ENCODE results near the gene TECTB.

Gene TECTB

DNA sequence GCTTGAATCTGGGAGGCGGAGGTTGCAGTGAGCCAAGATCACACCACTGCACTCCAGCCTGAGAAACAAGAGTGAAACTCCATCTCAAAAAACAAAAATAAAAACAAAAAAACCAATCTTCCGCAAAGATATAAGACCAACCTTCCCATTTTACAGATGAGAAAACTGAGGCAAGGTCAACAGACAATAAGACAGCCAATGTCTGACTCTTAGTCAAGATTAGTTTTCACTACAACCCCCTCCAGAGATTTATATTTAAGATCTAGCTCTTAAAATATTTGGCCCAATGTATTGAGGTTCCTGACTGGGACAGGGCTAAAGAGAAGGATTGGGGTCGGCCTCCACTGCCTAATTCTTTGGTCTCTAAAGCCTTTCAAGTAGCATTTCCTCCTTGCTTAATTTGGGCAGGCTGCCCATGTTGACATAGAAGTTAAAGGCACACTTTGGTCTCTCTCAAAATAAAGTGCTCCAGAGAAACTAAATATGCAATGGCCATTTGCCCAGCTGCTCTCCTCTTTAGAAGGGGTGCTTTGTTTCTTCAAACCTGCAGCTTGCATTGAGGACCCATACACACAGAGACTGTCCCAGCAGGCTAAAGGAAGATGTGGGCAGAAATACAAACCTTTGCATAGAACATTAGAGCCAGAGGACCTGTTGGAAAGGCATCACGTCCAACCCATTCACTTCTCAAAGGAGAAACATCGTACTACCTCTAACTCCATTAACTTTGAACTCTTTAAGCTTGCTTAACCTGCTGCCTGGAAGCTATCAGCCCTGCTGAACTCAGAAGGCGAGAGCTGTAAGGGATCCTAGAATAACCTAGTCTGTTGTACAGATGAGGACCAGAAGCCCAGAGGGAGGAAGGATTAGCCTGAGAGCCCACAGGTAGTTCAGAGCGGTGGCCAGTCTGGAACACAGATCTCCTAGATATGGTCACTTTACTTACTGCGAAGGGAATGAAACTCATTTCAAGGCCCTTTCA lies 3.9 kb downstream of the TECTB start:
- no peak for DNase-seq (ENCODE audit: insufficient read length, low spot score)
- no peak for FAIRE-seq
- TF ChIP-seq POLR2A (IDR thresholded peaks at IDR 0.05; ENCODE audit: low read depth, low read length), result no peak

DNA sequence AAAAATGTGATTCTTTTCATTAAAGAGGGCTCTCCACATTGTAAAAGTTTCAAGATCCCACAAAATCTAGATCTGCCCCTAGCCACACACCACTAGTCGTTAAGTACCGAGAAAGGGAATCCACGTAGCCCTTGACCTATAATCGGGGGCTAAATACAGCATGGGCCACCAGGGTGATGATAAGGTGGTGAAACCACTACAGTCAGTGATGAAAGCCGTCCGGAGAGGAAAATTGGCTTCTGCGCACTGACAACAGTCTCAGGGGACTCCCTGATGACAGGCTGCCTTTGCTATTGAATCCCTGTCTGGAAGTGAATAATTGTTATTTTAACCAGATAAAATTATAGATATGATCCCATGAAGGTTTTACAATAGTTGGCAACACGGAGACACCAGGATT lies 4.6 kb downstream of the TECTB start:
- FAIRE-seq, result no peak
- no peak for DNase-seq (ENCODE audit: insufficient read length, low spot score)
- TF ChIP-seq POLR2A (IDR thresholded peaks at IDR 0.05; ENCODE audit: low read depth, low read length), result no peak

DNA sequence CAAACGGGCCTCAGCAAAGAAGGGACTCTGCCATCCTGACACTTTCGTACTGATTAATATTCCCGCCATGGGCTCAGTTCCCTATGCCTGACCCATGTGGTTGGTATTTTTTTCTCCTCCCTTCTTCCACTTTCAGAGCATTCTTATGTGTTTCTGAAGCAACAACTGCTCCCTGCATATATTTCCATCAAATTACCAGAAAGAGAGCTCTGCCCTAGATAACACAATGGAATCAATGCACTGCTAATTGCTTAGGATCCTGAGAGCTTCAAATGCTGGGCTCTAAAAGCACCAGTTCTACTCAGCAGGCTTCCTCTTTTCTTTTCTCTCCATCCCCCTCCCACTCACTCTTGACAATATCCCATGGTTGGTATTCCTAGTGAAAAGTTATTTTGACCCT lies 5.3 kb downstream of the TECTB start:
- no peak for DNase-seq (ENCODE audit: insufficient read length, low spot score)
- FAIRE-seq, result no peak
- no peak for TF ChIP-seq POLR2A (IDR thresholded peaks at IDR 0.05; ENCODE audit: low read depth, low read length)

DNA sequence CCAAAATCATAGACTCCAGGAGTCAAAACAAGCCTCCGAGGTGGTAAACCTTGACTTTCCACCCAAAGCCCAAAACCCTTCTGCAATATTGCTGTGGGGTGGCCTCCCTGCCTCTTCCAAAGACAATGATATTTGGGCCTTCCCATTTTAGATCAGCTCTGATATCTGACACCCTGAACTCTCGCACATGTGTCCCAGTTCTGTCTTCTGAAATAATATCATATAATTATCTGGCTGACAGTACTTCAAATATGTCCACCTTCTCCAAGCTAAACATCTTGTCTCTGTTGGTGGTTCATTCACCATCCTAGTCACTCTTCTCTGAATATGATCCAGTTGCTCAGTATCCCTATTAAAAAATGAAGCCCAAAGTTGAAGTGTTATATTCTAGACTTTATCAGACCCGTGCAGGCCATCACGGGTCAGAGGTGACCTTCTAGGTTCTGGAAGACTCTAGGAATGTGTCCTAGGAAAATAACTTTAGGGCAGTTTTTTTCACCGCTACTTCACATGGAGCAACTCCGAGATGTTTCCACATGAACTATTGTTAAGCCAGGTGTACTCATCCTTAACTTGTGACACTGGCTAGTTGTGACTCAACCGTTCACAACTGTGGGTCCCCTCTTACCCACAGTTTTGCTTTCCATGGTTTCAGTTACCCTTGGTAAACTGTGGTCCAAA lies 6.3 kb downstream of the TECTB start:
- FAIRE-seq (no peak), DNase-seq (ENCODE audit: insufficient read length, low spot score) (no peak)
- TF ChIP-seq POLR2A (IDR thresholded peaks at IDR 0.05; ENCODE audit: low read depth, low read length), result no peak

DNA sequence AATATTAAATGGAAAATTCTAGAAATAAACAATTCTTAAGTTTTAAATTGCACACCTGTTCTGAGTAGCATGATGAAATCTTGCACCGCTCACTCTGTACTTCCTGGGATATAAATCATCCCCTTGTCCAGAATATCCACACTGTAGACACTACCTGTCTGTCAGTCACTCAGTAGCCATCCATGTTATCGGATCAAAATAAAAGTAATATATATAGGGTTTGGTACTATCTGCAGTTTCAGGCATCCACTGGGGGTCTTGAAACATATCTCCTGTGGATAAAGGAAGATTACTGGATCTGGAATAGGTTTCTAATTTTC lies 6.8 kb downstream of the TECTB start:
- FAIRE-seq (no peak), DNase-seq (ENCODE audit: insufficient read length, low spot score) (no peak)
- TF ChIP-seq POLR2A (IDR thresholded peaks at IDR 0.05; ENCODE audit: low read depth, low read length), result no peak

DNA sequence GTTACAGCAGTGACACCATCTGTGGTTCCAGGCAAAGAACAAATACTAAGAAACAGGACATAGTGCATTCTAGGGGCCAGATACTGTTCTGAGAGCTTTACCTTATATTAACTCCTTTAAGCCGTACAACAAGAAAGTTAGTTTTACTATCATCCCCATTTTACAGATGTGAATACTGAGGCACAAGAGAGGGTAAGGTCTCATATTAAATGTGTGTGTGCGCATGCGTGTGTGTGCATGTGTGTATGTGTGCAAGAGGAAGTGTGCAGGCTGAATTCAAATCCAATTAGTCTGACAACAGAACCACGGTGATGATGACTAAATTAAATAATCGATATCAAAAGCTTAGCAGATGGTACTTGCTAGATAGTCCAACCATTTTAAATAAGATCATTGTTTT lies 11.0 kb downstream of the TECTB start:
- FAIRE-seq (no peak), DNase-seq (ENCODE audit: insufficient read length, low spot score) (no peak)
- TF ChIP-seq POLR2A (IDR thresholded peaks at IDR 0.05; ENCODE audit: low read depth, low read length), result no peak

DNA sequence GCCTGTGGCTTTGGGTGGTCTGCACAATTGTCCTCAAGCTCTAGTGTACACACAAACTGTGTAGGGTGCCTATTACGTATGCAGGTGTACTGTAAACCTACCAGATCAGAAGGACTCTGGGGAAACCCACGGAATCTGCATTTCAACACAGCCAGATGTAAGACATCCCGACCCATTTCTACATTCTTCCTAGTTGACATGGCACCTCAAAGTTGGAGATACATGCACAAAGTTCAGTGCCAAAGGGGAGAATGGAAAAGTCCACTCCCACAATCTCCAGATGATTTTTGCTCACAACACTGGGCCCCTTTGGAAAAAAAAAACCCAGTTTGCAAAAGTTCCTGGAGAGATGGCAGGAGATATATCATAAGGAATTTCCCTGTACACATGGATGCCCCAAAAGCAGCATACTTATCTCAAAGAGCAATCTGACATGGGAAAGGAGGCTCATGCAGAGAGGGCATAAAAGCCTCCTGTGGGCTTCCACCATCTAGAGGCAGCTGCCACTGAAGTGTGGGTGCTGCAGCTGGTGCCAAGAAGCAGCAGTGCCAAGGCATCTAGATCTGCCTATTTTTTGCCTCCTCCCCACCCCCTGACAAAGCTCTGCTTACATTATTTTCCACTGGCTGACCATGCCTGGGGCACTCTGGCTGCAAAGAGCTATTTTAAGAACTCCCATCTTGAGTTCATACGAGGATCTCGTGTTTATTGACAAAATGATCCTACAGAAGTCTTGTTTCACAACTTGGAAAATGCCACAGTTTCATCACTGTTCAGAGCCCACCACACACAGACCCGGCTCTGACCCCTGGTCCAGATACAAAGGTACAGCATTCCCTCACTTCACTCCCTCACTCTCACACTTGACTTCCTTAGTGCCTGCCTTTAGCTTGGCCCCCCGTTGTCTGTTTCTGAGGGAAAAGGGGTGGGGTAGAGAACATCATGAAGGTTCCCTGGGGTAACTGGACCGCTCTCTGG lies 12.9 kb downstream of the TECTB start:
- DNase-seq (ENCODE audit: insufficient read length, low spot score), result no peak
- FAIRE-seq, result no peak
- no peak for TF ChIP-seq POLR2A (IDR thresholded peaks at IDR 0.05; ENCODE audit: low read depth, low read length)

DNA sequence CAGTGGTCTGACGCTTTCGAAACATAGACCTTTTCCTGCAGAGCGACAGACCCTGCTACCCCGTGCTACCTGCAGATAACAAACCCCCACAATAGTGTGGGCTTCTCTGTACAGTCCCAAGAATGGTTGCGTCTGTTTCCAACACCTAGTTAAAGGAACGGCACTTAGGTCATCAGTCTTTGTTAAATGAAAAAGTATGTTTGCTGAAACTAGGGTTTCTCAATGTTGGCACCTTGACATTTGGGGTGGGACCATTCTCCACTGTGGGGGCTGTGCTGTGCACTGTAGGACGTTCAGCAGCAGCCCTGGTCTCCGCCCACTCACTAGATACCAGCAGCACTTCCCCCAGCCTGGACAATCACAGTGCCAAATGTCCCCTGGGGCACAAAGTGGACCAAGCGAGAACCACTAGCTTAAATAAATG lies 13.7 kb downstream of the TECTB start:
- no peak for DNase-seq (ENCODE audit: insufficient read length, low spot score)
- no peak for FAIRE-seq
- TF ChIP-seq POLR2A (IDR thresholded peaks at IDR 0.05; ENCODE audit: low read depth, low read length), result no peak

DNA sequence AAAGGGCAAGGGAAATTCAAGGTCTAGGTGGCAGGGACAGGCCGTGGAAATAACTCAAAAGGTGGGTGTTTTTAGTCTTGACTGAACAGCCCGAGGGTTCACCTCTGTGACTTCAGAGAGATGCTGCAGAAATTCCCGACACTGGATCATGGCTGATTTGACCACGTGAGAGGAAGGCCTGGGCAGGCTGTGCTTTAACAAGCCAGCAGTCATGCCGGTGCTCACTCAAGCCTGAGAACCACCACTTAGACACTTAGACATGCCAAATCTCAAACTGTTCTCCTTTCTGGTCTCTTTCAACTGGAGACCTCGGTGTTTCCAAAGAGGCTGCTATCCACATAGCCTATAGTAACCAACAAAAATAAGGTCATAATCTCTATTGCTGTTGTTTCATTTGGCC lies 15.4 kb downstream of the TECTB start:
- DNase-seq (ENCODE audit: insufficient read length, low spot score) (no peak), FAIRE-seq (no peak)
- TF ChIP-seq POLR2A (IDR thresholded peaks at IDR 0.05; ENCODE audit: low read depth, low read length), result no peak

DNA sequence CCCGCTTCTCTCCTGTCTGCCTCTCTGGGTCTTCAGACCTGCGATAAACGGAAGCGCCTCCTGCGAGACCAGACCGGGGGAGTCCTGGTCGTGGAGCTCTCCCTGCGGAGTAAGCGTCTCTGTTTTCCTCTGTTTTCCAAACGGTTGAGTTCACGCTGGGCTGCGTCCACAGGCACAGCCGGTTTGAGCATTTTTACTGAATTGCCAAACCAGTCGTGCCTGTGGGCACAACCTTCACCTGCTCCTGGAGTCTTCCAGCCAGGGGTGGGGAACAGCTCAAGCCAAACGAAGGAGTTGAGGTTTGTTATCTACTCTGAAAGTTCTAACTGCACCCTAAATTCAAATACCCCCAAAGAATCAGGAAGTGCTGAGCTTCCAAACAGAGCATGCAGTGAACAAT lies 16.3 kb downstream of the TECTB start:
- FAIRE-seq (no peak), DNase-seq (ENCODE audit: insufficient read length, low spot score) (no peak)
- TF ChIP-seq POLR2A (IDR thresholded peaks at IDR 0.05; ENCODE audit: low read depth, low read length), result no peak

DNA sequence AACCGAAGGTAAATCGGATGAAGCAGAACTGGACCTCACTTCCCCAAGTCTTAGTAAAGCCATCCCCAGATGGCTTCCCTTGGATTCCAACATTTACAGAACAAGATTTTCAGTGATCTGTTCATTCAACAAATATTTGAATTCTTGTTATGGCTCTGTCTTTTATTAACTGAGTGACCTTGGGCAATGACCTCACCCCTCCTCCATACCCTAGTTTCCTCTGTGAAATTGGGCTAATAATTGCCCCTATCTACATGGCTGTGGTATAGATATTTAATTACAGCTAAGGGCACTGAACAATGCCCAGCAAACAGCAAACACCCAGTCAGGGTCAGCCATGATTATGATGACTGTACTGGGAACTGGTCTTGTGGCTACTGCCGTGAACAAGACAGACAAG lies 19.1 kb downstream of the TECTB start:
- DNase-seq (ENCODE audit: insufficient read length, low spot score) (no peak), FAIRE-seq (no peak)
- no peak for TF ChIP-seq POLR2A (IDR thresholded peaks at IDR 0.05; ENCODE audit: low read depth, low read length)

DNA sequence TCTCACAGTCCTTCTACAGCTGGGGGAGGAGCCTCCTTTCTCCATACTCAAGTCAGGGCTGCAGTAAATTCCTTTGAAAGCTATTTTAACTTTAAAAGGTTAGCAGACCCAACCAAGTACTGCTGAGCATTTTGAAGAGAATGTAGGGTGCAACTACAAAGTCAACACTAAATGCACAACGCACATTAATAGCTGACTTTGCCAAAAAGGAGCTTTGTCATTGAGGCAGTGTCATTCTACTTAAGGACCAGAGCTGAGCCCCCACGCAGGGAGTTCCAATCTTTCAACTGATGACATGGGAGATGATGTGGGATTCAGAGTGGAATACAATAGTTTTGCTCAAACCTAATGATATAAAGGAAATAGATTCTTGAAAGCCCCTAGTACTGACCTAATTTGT lies 20.3 kb downstream of the TECTB start:
- no peak for TF ChIP-seq POLR2A (IDR thresholded peaks at IDR 0.05; ENCODE audit: low read depth, low read length)
- FAIRE-seq (no peak), DNase-seq (ENCODE audit: insufficient read length, low spot score) (no peak)

DNA sequence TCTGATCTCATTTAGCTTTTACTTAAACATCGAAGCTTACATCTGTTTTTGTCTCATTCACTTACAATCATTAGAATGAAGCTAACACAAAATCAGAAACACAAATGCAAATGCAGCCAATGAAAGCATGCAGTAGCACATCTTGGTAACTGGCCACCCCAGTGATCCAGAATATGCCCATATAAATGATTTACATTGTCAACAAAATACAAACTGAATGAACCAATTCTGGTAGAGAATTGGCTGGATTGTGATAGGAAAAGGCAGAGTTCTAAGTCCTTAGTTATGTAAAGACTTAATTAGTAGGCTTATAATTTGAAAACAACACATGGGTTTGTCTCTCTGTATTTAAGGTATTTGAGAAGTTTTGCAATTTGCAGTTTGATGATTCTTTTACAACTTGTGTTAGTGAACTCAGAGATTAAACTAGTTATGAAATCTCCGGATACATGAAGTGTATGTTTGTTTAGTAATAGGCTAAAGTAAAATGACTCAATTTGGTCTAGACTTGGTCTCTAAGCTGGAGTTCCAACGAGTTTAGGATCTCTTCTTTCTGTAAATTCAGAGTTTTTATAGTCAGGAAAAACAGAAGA lies 21.2 kb downstream of the TECTB start:
- no peak for TF ChIP-seq POLR2A (IDR thresholded peaks at IDR 0.05; ENCODE audit: low read depth, low read length)
- DNase-seq (ENCODE audit: insufficient read length, low spot score), result no peak
- FAIRE-seq, result no peak
